GM10266 (cell line): ENCODE data around the gene KLF13.

Source experiments
- DNase-seq: peaks from one replicate; pipeline ENCODE4 v3.0.0; 2012; ENCODE audit errors: extremely low spot score
- CTCF ChIP-seq: IDR thresholded peaks from 2 replicates; pipeline ENCODE4 v1.5.1; 2012; ENCODE audit warnings: mild to moderate bottlenecking, low read depth; ENCODE audit not compliant: control insufficient read depth, insufficient read depth; ENCODE audit errors: missing control alignments

The KLF13 gene

GRCh38 chr15:31311735-31312619 is 14.7 kb upstream of the KLF13 start:
- no peak for TF ChIP-seq CTCF
- no peak for DNase-seq

GRCh38 chr15:31313223-31313622 is 13.4 kb upstream of the KLF13 start:
- TF ChIP-seq CTCF, result no peak
- DNase-seq, result no peak

GRCh38 chr15:31314380-31314779 is 12.3 kb upstream of the KLF13 start:
- no peak for TF ChIP-seq CTCF
- DNase-seq, result no peak

GRCh38 chr15:31316135-31316795 is 10.4 kb upstream of the KLF13 start:
- TF ChIP-seq CTCF, result no peak
- no peak for DNase-seq

- TF ChIP-seq CTCF, result no peak
- DNase-seq, result no peak
Measured at GRCh38 chr15:31317017-31317416, 9.6 kb upstream of the KLF13 start.

- TF ChIP-seq CTCF, result no peak
- no peak for DNase-seq
Measured at GRCh38 chr15:31317421-31318327, 9.0 kb upstream of the KLF13 start.
